Right renal cortex interstitium (tissue), 3 donors: ENCODE data around the gene SNAP23. TPM values are rescaled to one million over a fixed set of nuclear protein-coding genes. Genes with fewer than 3 reads are reported as not detected.

Experiments
- DNase-seq, 3 donors: peaks; one replicate each; pipeline ENCODE4 v3.0.0-alpha.2; 2013; ENCODE audit warnings: low read depth in 3 of 3, low spot score in 2 of 3
- polyA plus RNA-seq, 3 donors: library from polyadenylated mRNA; unstranded; fragments of 120-200 nt; gene quantifications; one replicate each; pipeline ENCODE4 v1.2.1, GENCODE V29; 2013; ENCODE audit not compliant: insufficient read length in 3 of 3

Gene SNAP23
- polyA plus RNA-seq, 3 donors, result 117 to 123 (median 120) TPM

DNA sequence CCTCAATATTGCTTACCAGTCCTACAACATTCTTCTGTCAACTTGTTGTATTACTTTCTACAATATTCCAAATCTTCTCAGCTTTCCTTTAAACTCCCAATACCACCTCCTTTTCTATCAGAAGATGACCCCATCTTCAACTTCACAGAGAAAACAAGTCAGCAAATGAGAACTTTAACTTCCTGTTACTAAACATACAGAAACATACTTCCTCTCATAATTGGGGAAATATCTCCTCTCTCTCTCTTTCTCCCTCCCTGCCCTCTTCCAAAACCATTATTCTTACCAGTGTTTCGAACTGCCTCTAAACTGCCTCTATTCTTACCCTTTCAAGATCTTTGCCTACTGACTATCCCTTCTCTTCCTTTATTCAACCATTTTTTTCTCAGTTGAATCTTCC is 1.8 kb upstream of the SNAP23 start:
- DNase-seq, result no peak

DNA sequence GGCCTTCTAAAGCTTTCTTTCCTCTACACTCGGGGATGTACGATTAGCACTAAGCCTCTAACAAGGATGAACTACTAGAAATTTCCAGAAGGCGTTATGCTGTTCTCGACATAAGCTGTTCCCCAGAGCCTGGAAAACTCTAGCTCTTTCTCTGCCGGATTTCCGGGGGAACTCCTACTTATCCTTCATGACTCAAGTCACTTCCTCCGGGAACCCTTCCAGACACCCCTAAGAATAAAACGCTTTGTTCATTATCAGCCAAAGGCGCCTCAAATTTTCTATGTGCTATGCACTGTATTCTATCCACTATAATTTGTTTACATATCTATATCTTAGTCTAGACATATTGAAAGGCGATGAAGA is 455 bp upstream of the SNAP23 start:
- peak in 1 of 3 donors; percentile 41 for DNase-seq

DNA sequence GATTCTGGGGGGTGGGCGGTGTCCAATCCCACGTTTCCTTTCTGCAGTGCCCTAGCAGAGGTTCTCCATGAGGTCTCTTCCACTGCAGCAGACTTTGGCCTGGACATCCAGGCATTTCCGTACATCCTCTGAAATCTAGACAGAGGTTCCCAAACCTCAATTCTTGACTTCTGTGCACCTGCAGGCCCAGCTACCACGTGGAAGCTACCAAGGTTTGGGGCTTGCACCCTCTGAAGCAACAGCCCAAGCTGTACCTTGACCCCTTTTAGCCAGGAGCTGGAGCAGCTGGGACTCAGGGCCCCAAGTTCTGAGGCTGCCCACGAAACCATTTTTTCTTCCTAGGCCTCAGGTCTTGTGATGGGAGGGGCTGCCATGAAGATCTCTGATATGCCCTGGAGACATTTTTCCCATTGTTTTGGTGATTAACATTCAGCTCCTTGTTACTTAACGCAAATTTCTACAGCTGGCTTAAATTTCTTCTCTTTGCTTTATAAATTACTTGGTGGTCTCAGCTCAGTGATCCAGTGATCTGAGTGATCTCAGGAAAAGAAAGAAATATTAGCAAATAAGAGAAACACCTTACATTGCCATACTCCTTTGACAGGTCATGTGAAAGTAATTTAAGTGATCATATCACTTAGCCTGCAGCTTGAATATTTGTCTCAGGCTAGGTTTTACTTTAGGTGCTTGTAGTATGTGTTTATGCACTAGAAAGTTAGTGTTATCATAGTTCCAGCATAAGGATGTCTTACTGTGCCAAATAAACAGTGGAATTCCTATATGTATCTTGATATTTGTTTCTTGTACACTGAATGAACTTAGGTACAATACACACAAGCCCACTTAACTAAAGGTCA is 3.0 kb downstream of the SNAP23 start:
- DNase-seq, result no peak

DNA sequence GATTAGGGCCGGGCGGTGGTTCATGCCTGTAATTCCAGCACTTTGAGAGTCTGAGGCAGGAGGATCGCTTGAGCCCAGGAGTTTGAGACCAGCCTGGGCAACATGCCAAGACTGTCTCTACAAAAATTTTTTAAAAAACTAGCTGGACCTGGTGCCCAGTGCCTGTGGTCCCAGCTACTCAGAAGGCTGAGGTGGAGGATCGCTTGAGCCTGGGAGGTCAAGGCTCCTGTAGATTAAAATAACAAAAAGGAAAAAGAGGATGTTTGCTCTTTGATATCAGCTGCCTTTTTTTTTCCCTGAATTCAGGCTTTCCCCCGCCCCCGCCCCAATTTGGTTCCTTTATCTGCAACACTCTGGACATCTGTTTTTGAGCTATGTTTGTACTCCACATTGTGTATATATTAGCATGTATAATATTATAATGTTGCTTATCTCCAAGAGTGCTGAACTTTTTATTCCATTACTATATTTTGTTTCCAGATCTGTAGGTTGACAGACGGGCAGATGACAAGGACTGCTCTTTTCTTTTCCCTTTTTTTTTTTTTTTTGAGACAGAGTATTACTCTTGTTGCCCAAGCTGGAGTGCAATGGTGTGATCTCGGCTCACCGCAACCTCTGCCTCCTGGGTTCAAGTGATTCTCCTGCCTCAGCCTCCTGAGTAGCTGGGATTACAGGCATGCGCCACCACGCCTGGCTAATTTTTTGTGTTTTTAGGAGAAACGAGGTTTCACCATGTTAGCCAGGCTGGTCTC is 4.6 kb downstream of the SNAP23 start:
- DNase-seq, result no peak

DNA sequence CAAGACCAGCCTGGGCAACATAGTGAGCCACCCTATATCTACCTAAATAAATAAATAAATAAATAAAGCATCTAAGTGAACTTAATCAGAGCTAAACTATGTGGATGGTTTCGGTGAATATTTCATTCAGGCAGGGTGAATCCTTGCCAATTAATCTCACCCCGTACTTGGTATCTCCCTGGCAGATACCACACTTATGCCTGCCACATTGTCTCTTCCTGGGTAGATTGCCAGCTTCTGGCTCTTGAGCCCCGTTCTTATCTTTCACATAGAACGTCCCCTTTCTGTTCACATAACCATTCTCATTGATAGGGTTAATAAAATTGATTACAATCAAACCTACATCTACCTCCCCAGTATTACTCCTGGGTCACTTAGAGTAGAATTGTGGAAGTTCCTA is 7.0 kb downstream of the SNAP23 start:
- no peak for DNase-seq

DNA sequence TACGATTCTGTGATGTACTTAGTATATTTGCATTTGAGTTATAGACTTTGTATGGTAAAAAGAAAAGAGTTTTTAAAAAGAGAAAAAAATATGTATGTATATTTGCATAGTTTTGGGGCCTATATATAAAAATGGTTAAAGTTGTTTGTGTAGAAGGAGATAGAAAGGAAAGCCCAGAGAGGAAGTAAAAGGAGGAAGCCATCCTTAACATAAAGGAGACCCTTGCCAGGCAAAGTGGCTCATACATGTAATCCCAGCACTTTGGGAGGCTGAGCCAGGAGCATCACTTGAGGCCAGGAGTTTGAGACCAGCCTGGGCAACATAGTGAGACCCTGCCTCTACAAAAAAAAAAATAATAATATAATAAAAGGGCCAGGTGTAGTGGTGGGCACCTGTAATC is 8.4 kb downstream of the SNAP23 start:
- DNase-seq, result no peak

DNA sequence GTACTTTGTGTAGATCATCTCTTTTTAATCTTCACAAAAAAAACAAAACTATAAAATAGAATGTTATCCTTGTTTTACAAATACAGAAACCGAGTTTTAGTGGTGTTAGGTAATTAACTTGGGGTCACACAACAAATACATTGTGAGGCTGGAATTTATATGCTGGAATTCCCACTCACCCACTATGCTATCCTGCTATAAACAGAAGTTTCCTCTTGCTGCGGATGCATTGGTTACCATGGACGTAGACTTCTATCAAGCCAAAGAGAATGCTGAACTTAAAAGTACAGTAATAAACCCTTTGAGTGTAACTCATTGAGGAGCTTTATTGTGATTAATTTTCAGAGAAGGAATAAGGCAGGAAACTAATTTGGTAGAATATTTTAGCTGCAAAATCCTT is 9.2 kb downstream of the SNAP23 start:
- no peak for DNase-seq

DNA sequence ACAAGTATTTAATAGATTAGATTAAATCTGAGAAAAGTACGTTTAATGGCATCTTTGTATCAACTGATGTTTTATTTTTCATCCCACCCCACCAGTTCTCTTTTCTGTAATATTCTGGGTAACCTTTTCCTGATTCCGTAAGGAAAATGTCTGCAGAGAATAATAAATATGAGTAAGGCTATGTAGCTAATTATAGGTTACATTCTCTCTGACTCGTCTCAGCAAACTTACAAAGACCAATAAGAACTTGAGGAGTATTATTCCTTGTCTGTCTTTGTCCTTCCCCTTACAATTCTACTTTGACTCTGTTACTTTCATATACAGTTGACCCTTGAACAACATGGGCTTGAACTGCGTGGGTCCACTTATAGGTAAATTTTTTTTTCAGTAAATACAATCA is 12.1 kb downstream of the SNAP23 start:
- DNase-seq, result no peak

DNA sequence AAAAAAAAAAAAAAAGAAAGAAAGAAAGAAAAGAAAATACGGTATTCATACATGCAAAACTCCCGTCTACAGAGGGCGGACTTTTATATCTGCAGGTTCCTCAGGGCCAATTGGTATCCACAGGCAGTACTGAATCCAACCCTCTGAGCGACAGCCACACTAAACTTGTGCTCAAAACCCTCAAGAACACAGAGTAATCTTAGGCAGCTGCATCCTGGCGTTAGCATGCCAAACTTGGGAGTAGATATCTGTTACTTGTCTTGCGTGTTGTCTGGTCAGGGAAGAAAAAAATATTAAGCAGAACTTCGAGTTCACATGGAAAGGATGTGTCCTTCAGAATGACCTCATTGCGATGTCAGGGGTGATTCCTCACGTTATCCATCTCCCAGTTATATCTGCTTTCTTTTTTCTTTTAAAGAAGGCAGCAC is 12.8 kb downstream of the SNAP23 start:
- DNase-seq, result no peak

DNA sequence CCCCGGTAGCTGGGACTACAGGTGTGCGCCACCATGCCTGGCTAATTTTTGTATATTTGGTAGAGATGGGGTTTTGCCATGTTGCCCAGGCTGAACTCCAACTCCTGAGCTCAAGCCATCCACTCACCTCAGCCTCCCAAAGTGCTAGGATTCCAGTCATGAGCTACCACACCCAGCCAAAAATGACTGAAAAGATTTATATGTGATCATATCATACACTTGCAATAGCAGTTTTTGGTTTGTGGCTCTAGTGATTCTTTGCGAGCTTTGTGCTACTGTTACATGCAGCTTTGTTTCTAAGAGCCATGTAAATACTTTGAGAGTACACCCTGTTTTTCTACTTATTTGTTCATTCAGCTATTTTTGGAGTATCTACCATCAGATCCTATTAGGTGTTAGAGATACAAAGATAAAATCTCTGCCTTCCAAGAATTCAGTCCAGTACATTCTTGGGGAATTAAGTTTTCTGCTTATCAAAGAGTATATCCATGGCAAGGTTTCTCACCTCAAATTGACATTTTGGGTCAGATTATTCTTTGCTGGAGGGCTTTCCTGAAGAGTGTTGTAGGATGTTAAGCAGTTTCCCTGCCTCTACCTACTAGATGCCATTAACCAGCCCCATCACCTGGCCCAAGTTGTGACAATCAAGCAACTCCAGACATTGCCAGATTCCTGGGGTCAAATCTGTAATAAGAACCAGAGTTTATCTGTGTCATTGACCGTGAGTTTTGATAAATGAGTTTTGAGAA is 15.0 kb downstream of the SNAP23 start:
- DNase-seq, result no peak

DNA sequence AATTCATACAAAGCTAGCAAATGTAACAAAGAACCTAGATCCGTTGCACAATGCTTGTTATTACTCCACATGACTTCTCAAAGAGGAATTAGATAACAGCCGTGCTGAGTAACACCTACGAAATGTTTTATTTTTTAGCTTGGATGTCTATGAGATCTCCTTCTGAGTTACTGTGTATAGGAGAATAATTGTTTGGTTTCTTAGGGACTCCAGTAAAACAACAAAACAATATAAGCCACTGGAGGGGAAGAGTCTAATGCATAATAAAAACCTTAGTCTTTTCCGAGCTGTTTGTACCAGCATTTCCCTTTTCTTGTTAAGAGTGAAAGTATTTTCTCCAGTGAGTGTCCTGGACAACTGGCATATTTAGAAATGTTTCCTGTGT is 15.6 kb downstream of the SNAP23 start:
- no peak for DNase-seq

DNA sequence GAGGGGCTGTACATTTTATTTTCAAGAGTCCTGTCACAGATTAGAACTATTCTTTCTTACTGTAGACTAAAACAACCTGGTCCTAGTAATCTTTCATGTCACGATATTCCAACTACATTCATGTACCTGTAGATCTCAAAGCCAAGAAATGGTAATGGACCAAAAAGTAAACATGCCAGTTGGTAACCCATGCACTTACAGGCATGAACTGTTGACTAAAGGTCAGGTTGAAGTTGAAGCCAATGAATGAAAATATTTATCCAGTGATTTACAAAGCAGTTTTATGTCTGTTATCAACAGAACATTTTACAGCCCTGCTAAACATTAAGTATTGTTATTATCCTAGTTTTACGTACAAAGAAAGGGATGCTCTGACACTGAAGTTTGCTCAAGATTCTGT is 27.9 kb downstream of the SNAP23 start:
- no peak for DNase-seq

DNA sequence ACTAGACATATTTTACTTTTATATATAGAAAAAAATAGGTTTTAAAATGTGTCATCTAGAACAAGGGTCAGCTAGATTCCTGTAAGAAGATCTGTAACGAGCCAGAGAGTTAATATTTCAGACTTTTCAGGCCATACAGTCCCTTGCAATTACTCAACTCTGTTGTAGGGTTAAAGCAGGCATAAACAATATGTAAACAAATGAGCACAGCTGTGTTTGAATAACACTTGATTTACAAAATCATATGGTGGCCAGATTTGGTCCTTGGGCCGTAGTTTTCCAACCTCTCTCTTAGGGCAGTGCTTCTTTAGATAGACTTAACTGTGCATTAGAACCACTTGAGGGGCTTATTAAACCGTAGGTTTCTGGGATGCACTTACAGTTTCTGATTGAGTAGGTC is 33.5 kb downstream of the SNAP23 start:
- DNase-seq, result no peak

DNA sequence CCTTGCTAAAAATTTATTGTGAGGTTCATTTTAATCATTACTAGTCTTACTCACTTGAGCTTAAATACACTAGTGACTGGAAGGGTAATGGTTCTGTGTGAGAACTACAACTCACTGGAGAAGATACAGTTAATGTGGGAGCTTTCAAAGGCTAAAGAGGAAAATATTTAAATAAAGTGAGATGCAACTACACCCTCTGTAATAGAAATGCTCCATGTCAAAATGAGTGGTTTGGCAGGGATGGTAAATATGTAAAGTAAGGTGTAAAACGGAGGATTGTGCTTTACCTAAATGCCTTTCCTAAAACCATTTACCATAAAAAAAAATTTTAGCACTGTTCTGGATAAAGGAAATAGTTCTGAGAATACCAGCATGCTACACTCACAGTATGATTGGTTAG is 37.8 kb downstream of the SNAP23 start:
- no peak for DNase-seq

DNA sequence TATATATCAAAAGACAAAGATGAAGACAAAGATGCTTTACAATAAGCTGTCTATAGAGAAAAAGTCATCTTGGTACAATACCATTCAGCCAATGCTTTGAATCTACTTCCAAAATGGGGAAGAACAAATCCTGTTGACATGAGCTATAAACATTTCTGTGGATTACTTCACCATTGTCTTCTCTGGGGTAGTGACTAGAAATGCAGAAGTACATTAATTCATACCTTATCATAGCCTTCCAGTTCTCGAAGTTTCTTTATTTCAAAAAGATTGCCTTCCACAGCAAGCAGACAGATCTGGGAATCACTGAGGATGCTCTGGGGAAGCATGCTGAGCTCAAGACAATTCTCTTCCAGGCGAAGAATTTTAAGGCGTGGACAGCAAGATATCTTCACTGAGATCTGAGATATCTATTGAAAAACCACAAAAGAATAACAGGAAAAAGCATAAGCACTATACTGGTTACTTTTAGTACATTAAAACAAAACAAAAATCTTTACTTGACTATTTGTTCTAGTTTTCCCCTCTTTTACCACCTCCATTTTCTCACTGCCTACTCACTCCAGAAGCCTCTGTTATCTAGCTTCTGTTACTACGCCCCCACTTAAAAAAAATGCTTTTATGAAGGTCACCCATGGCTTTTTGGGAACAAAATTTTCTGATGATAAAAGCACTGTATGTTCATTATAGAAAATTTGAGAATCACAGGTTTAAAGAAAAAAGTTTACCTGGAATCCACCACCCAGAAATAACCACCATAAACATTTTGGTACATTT is 49.6 kb downstream of the SNAP23 start:
- DNase-seq, result no peak

DNA sequence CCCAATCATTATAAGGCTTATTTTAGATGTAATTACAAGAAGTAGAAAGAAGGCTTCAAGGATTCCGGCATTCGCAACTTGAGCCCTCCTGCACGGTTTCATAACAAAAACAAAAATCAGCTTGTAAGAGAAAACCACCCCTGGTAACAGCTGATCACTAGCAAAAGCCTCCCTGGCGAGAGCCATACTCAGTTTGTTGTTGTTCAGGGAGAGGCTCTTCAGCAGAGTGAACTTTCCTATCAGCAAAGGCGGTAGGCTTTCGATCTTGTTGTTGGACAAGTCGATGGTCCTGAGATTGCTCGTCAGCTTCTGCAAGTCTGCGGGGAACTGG is 52.4 kb downstream of the SNAP23 start:
- peak in 1 of 3 donors; percentile 23 for DNase-seq

DNA sequence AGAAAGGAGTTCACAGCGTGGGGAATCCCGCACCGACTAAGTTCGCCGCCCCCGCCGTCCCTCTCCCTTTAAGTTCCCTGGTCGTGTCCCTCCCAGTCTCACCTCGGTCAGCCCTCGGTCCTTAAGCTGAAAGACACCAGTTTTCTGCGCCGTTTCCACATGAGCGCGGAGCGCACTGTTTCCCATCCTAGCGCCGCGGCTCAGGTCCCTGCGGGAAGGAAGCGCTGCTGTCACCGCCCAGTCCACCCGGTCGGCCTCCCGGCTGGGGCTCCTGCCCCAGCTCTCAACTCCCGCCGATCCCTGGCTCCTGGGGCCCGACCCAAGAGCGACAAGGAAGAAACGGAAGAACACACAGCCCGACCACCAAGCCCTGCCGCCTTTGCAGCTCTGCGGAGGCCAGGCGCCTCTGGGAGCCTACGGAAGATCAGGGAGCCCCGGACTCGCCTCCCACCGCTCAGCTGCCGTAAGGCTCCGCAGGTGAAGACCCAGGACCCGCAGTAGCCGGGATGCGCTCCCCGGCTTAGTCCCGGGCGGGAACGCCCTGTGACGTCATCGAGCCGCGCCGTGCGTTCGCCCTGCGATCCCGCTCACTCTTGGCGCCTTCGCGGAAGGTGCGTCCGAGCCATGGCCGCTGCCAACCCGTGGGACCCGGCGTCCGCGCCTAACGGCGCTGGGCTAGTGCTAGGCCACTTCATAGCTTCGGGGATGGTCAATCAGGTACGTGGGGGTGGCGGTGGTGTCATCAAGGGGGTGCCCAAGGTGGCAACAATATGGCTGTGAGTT is 53.0 kb downstream of the SNAP23 start, which contains the start of the genes HAUS2 and LRRC57:
Gene HAUS2, plus strand, starts transcription at position 590 of the 783 bp plus-strand sequence. Its CDS starts 35 bp downstream, at position 625.
Gene LRRC57, minus strand, starts transcription at position 545 of the 783 bp plus-strand sequence. Its CDS starts 359 bp downstream, at position 186.
- peak; percentile 75 to 81 (median 81) for DNase-seq

DNA sequence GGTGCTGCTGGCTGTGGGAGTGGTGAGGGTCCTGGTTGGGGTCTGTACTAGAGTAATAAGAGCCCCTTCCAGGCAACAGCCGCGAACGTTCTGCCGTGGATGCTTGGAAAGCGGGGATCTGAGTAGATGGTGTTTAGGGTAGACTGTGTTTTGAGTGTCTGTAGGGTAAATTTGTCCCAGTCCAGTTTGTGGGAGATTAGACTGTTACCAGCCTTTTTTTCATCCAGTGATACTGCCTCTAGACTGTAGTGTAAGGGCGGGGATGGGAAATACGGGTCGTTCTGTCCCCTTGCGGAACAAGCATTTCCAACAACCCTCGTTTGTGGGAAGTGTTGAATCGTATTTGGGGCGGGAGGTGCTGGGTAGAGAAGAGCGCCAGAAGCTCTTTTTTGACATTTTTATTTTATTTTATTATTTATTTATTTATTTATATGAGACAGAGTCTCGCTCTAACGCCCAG is 53.6 kb downstream of the SNAP23 start:
- peak in 1 of 3 donors; percentile 74 for DNase-seq

DNA sequence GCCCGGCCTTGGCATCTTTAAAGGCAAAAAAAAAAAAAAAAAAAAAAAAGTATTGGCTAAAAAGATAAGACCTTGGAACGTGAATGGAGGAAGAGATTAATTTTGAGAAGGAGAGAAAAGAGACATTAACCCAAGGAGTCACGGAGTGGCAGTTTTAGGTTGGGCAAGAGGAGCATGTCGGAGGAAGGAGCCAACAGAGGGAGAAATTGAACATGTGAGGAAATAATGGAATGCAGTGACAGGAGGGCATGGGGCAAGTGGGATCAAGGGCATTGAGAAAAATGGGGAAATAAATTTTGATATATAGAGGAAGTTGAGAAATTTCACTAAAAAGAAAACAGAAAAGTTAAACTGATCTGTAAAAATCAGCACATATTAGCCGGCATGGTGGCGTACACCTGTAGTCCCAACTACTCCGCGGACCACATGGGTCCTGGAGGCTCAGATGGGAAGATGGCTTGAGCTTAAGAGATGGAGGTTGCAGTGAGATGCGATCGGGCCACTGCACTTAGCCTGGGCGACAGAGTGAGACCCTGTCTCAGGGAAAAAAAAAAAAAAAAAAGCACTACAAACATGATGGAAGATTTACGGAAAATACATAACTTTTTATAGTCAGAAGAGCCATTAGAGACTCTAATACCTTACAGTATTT is 54.4 kb downstream of the SNAP23 start:
- no peak for DNase-seq
